Colon (tissue), 2 donors: ENCODE data around the gene STOM.

Source experiments
- FAIRE-seq: peaks from 2 replicates; lab custom pipeline; 2012; peaks lifted over from hg19 to GRCh38; lab: Jason Lieb, UNC
- donor health status: control.
- donor health status: control.

Gene STOM

DNA sequence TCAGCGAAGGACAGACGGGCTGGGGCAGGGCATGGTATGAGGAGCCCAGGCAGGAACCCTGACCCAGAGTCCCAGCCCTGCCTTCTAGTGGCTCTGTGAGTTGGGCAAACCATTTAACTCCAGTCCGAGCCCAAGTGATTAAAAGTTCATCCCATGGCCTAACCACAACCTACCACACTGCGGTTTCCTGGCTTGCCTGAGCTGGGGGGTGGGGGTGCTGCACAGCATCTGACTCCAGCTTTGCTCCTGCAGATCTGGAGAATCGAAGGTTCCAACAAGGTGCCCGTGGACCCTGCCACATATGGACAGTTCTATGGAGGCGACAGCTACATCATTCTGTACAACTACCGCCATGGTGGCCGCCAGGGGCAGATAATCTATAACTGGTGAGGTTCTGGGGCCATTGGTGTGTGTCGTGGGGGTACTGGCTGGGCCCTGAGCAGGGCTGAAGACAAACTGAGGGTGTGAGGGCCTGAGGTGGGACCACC is 49.0 kb downstream of the STOM start:
- FAIRE-seq, result no peak

- no peak for FAIRE-seq
Observed at GRCh38 chr9:121319383-121319780, 50.7 kb downstream of the STOM start.

- no peak for FAIRE-seq
Observed at GRCh38 chr9:121318631-121319382, 51.2 kb downstream of the STOM start.

DNA sequence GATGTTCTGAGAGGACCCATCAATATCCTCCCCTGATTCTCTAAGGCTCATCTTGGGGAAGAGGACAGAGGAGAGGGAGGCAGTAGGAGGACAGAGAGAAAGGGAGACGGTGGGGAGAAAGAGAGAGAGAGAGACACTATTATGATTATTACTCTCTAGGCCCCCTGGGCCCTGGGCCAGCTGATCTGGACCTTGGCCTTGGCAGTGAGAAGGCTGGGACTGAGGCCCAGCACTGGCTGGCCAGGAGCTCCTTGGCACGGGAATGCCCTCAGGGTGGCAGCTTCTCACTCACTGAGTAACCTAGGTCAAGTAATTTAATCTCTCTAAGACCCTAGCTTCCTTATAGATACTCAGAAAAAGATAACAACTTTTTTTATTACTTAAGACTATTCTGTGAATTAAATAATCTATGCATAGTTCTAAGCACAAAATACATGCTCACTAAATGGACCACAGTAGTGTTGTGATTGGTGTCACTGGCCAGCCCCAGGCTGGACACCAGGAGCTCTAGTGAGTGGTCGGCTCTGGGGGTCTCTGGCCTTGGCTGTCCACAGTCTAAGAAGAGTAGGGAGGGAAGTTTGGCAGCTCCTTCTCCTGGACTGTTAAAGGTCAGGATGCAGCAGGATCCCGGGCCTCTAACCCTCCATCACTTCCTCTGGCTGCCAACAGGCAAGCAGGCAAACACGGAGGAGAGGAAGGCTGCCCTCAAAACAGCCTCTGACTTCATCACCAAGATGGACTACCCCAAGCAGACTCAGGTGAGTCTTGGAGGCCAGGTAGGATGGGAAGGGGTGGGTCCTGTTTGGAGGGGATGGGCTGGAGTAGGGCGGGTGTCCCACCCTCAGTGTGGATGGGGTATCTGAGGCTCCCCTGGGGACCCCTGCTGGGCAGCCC is 52.1 kb downstream of the STOM start:
- no peak for FAIRE-seq

- FAIRE-seq, result no peak
Observed at GRCh38 chr9:121316852-121317373, 53.1 kb downstream of the STOM start.

DNA sequence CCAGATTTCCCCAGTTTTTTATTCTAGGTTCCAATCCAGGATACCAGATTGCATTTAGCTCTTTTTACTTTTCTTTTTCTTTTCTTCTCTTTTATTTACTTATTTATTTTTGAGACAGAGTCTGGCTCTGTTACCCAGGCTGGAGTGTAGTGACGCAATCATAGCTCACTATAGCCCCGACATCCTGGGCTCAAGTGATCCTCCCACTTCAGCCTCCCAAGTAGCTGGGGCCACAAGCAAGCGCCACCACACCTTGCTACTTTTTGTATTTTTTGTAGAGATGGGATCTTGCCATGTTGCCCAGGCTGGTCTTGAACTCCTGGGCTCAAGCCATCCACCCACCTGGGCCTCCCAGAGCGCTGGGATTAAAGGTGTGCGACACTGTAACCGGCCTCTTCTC is 53.7 kb downstream of the STOM start:
- FAIRE-seq, result no peak

- no peak for FAIRE-seq
Observed at GRCh38 chr9:121313458-121314152, 56.4 kb downstream of the STOM start.

GRCh38 chr9:121312169-121312568 is 57.9 kb downstream of the STOM start:
- no peak for FAIRE-seq

DNA sequence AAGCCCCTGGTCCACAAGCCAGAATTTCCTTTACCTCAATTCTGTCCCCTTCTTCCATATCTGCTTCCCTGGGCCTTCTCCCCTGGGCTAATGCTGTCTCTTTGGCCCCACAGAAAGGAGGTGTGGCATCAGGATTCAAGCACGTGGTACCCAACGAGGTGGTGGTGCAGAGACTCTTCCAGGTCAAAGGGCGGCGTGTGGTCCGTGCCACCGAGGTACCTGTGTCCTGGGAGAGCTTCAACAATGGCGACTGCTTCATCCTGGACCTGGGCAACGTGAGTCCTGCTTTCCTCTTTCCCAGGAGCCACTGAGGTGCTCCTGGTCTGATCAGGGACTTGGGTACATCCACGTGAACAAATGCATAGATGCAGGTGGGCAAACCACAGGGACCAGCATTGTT is 59.5 kb downstream of the STOM start:
- no peak for FAIRE-seq

DNA sequence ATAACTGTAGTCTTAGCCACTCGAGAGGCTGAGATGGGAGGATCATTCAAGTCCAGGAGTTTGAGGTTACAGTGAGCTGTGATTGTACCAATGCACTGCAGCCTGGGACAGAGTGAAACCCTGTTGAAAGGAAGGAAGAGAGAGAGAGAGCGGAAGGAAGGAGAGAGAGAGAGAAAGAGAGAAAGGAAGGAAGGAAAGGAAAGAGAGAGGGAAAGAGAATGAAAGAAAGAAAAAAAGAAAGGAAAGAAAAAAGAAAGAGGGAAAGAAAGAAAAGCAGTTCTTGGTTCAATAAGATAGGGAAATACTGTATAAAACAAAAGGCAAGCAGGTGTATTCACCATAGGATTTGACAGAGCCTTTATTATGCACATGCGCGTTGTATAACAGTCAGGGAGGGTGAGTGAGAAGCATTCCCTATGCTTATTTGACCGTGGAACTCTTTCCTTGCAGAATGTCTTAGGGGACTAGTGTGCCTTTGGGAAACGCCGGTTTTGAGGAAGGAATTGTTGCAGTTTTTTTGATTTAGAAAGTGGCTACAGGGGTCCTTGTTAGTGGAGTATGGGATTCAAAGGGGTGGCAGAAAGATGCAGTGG is 60.1 kb downstream of the STOM start:
- no peak for FAIRE-seq

DNA sequence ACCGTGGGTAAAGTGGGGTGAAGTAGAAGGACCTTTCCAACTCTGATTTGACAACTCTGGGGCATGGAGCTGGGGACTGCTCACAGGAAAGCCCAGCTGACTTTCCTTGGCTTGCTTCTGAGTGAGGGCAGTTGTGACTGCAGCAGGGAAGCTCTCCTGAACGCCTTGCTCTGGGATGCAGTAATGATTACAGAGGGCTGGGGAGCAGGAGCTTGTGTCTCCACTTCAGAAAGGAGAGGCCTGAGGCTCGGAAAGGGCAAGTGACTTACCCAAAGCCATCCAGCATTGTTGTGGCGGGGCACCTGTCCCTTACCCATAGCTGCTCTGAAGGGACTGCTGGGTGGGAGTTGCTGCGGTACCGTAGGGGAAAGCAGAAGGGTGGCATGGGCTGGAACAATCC is 60.9 kb downstream of the STOM start:
- FAIRE-seq, result no peak

GRCh38 chr9:121308765-121309164 is 61.3 kb downstream of the STOM start:
- no peak for FAIRE-seq

GRCh38 chr9:121307976-121308375 is 62.1 kb downstream of the STOM start:
- no peak for FAIRE-seq

- no peak for FAIRE-seq
Observed at GRCh38 chr9:121305269-121305994, 64.6 kb downstream of the STOM start.

GRCh38 chr9:121304707-121305106 is 65.3 kb downstream of the STOM start:
- no peak for FAIRE-seq

- FAIRE-seq, result no peak
Observed at GRCh38 chr9:121303456-121304451, 66.3 kb downstream of the STOM start.

DNA sequence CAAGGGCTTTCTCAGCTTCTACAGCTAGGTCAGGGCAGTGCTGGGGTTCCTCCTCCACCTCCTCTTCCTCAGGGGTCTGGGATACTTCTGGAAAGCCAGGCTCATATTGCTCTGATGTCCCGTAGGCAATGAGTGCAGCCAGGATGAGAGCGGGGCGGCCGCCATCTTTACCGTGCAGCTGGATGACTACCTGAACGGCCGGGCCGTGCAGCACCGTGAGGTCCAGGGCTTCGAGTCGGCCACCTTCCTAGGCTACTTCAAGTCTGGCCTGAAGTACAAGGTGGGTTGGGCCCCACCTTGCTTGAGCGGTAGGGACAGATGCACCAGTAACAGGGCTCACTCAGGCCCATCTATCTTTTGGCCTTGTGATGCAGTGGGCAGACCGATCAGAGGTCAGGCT is 67.3 kb downstream of the STOM start:
- FAIRE-seq, result no peak

DNA sequence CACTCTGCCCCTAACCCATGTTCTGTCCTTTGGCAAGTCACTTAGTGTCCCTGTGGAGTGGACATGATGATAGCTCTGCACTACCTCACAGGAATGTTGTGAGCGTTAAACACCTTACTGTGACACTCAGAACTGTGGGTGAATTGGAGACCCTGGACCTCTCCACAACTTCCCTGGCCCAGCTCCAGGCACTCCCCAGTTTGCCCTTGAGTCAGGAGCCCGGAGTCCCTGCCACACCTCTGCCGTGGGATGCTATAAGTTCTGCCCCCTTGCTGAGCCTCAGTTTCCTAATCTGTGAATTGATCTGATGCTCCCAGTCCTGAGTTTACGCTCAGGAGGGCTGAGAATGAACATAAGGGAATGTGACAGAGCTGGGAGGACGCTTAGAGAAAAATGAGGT is 67.7 kb downstream of the STOM start:
- no peak for FAIRE-seq

DNA sequence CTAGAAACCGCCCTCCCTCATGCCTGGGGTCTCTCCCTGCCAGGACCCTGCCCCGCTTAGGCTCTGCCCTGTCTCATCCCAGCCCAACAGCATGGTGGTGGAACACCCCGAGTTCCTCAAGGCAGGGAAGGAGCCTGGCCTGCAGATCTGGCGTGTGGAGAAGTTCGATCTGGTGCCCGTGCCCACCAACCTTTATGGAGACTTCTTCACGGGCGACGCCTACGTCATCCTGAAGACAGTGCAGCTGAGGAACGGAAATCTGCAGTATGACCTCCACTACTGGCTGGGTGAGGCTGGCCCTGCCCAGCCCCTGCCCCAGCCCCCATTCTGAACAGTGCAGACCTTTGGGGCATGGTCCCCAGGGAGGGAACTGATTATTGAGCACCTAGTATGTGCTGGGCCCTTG is 68.2 kb downstream of the STOM start:
- FAIRE-seq, result no peak
